CD14-positive monocyte (primary cell): ENCODE data around the gene MICAL2. TPM values are rescaled to one million over a fixed set of nuclear protein-coding genes. Genes with fewer than 3 reads are reported as not detected.
A peak's percentile ranks its signal among the peaks of the same experiment; 100 is the strongest.

Source experiments
- DNase-seq, 3 donors: peaks; one replicate each; pipeline ENCODE4 v3.0.0-alpha.2; 2011 to 2022
- H2AFZ ChIP-seq: 2 replicates; pipeline ENCODE4 v1.6.0; 2012; ENCODE audit warnings: mild to moderate bottlenecking, low read depth, low read length, inconsistent platforms; ENCODE audit not compliant: insufficient read depth, poor library complexity, severe bottlenecking
- H3K27ac ChIP-seq, 2 donors: 1 replicate in 1 of 2; 2 replicates in 1 of 2; pipeline ENCODE4 v1.5.1; 2012 to 2013; ENCODE audit warnings: low read length in 2 of 2, control low read depth in 1 of 2, inconsistent platforms in 1 of 2, low read depth in 1 of 2, mild to moderate bottlenecking in 1 of 2
- H3K27me3 ChIP-seq, 2 donors: one replicate each; pipeline versions ENCODE4 v1.6.0 to v1.6.1; 2011 to 2013; ENCODE audit warnings: low read length in 2 of 2; ENCODE audit not compliant: control insufficient read depth in 2 of 2, insufficient read depth in 2 of 2
- H3K36me3 ChIP-seq, 2 donors: replicated peaks in 1 of 2; 1 replicate in 1 of 2; 2 replicates in 1 of 2; pipeline versions ENCODE4 v1.5.1 to v1.6.1; 2012 to 2013; ENCODE audit warnings: low read length in 2 of 2, control low read depth in 1 of 2, inconsistent platforms in 1 of 2, mild to moderate bottlenecking in 1 of 2; ENCODE audit not compliant: insufficient read depth in 2 of 2, control insufficient read depth in 1 of 2
- H3K4me1 ChIP-seq, 2 donors: 1 replicate in 1 of 2; 2 replicates in 1 of 2; pipeline versions ENCODE4 v1.5.1 to v1.6.1; 2012 to 2013; ENCODE audit warnings: low read length in 2 of 2, control low read depth in 1 of 2, inconsistent platforms in 1 of 2, mild to moderate bottlenecking in 1 of 2, moderate library complexity in 1 of 2; ENCODE audit not compliant: insufficient read depth in 2 of 2, control insufficient read depth in 1 of 2
- H3K4me2 ChIP-seq: replicated peaks from 2 replicates; pipeline ENCODE3; 2012; ENCODE audit warnings: low read length, moderate library complexity, mild to moderate bottlenecking; ENCODE audit not compliant: poor library complexity, severe bottlenecking; ENCODE audit errors: extremely low read depth
- H3K4me3 ChIP-seq, 3 experiments: fragments of 200-600 bp in 1 of 3; sonication (generic) in 1 of 3; replicated peaks in 1 of 3; 1 replicate in 2 of 3; 2 replicates in 1 of 3; pipeline ENCODE4 v1.5.1; 2011 to 2013; ENCODE audit warnings: low read length in 3 of 3, mild to moderate bottlenecking in 3 of 3, control low read depth in 2 of 3, low read depth in 2 of 3, inconsistent platforms in 1 of 3, moderate library complexity in 1 of 3
- H3K79me2 ChIP-seq: 2 replicates; pipeline ENCODE4 v1.6.0; 2012; ENCODE audit warnings: mild to moderate bottlenecking, control low read depth, inconsistent platforms, low read length, moderate library complexity; ENCODE audit not compliant: insufficient read depth
- H3K9ac ChIP-seq: 2 replicates; pipeline ENCODE4 v1.6.0; 2017; ENCODE audit warnings: low read length, mild to moderate bottlenecking; ENCODE audit not compliant: insufficient read depth, poor library complexity, severe bottlenecking
- H3K9me3 ChIP-seq, 2 donors: replicated peaks in 1 of 2; 1 replicate in 1 of 2; 2 replicates in 1 of 2; pipeline versions ENCODE4 v1.5.1 to v1.6.1; 2012 to 2013; ENCODE audit warnings: low read length in 2 of 2, control low read depth in 1 of 2; ENCODE audit not compliant: control insufficient read depth in 1 of 2, insufficient read depth in 1 of 2
- H4K20me1 ChIP-seq: 2 replicates; pipeline ENCODE4 v1.6.0; 2012; ENCODE audit warnings: mild to moderate bottlenecking, low read length, control low read depth, moderate library complexity; ENCODE audit not compliant: insufficient read depth
- H3K27ac Mint-ChIP-seq, 7 donors: one replicate each; pipeline ENCODE4 v1.8.0; 2020; ENCODE audit warnings: mild to moderate bottlenecking in 7 of 7, mixed read lengths in 7 of 7, moderate library complexity in 6 of 7, inconsistent platforms in 2 of 7
- H3K27me3 Mint-ChIP-seq, 3 donors: one replicate each; pipeline ENCODE4 v1.8.0; 2021 to 2022; ENCODE audit warnings: low read depth in 3 of 3, mild to moderate bottlenecking in 3 of 3, mixed read lengths in 3 of 3, moderate library complexity in 3 of 3, inconsistent platforms in 1 of 3
- H3K36me3 Mint-ChIP-seq, 2 donors: one replicate each; pipeline ENCODE4 v1.8.0; 2020; ENCODE audit warnings: mixed read lengths in 2 of 2, inconsistent platforms in 1 of 2, mild to moderate bottlenecking in 1 of 2
- H3K4me1 Mint-ChIP-seq: one replicate; pipeline ENCODE4 v1.8.0; 2020; ENCODE audit warnings: mild to moderate bottlenecking, mixed read lengths
- H3K4me3 Mint-ChIP-seq, 2 donors: one replicate each; pipeline ENCODE4 v1.8.0; 2020; ENCODE audit warnings: mild to moderate bottlenecking in 2 of 2, mixed read lengths in 2 of 2, moderate library complexity in 1 of 2
- H3K9me3 Mint-ChIP-seq, 7 donors: one replicate each; pipeline ENCODE4 v1.8.0; 2020 to 2022; ENCODE audit warnings: mixed read lengths in 7 of 7, mild to moderate bottlenecking in 6 of 7, moderate library complexity in 6 of 7, inconsistent platforms in 2 of 7
- CTCF ChIP-seq: fragments of 200-600 bp; IDR thresholded peaks from one replicate; pipeline ENCODE4 v1.8.0; 2022; ENCODE audit warnings: antibody characterized with exemption, mild to moderate bottlenecking
- WGBS: methylation state at CpG from one replicate; pipeline ENCODE4 v1.1.5; 2013; ENCODE audit warnings: missing lambda C conversion rate; ENCODE audit not compliant: insufficient coverage; 5-methylcytosine and 5-hydroxymethylcytosine counted together
- intact Hi-C, 2 donors: fragments of 100-400 bp; cut with micrococcal nuclease; formaldehyde crosslinking; loops; one replicate each; pipeline versions ENCODE4 v1.15.0 to v1.15.1; 2023
- polyA plus RNA-seq, 3 donors: library from polyadenylated mRNA; depleted of rRNA in 1 of 3; unstranded in 2 of 3; stranded (reverse) in 1 of 3; fragments of 300-500 nt in 2 of 3; fragments of >200 nt in 1 of 3; fragmentation: Illumina TruSeq in 2 of 3; gene quantifications; 1 replicate in 2 of 3; 2 replicates in 1 of 3; pipeline ENCODE4 v1.2.3, GENCODE V29; 2012 to 2021

The MICAL2 gene
- polyA plus RNA-seq, 3 donors, result 39.8 to 72.5 (median 44.0) TPM

- H3K4me3 ChIP-seq, result no peak overlapping the region
- intact Hi-C loops, result loop anchor here in 1 of 2 donors (10.0 kb wide), 1 partner anchor 55 kb away; no protein-coding TSS in a partner anchor
- H3K27ac ChIP-seq, result no peak overlapping the region
- 100% methylated on average over 2 of the region's 7 CpGs for WGBS
- no peak for TF ChIP-seq CTCF
- no peak for DNase-seq
- Mint-ChIP-seq H3K36me3 (peaks cover 92 to 100% of the 10 kb centered on the region in 2 donors), H3K9me3 (peaks cover 0 to 1% (median 0%) of the 10 kb centered on the region in 7 donors), H3K4me3 (no peak overlapping the region), H3K27ac (peak overlapping the region in 3 of 7 donors; percentile 21 to 38 (median 32)), H3K27me3 (peaks cover 0 to 2% (median 0%) of the 10 kb centered on the region in 3 donors), H3K4me1 (peaks cover 17% of the 10 kb centered on the region)
- H3K27me3 ChIP-seq, result no peaks in the 10 kb centered on the region
- peaks cover 80 to 100% of the 10 kb centered on the region in 2 donors for H3K36me3 ChIP-seq
- no peak overlapping the region for H2AFZ ChIP-seq
- H3K79me2 ChIP-seq, result no peaks in the 10 kb centered on the region
- H3K4me1 ChIP-seq, result peaks cover 3 to 18% of the 10 kb centered on the region in 2 donors
- H3K9me3 ChIP-seq, result no peaks in the 10 kb centered on the region
- H3K9ac ChIP-seq, result no peak overlapping the region
- H4K20me1 ChIP-seq, result peaks cover 27% of the 10 kb centered on the region
- no peak overlapping the region for H3K4me2 ChIP-seq
Measured at GRCh38 chr11:12229450-12230229, 119.2 kb downstream of the MICAL2 start.

GRCh38 chr11:12232160-12232559, 121.8 kb downstream of the MICAL2 start:
- Mint-ChIP-seq H3K27ac (no peak overlapping the region), H3K9me3 (peaks cover 0 to 1% (median 0%) of the 10 kb centered on the region in 7 donors), H3K4me3 (no peak overlapping the region), H3K27me3 (peaks cover 0 to 2% (median 0%) of the 10 kb centered on the region in 3 donors), H3K36me3 (peaks cover 91 to 99% of the 10 kb centered on the region in 2 donors), H3K4me1 (peaks cover 20% of the 10 kb centered on the region)
- H3K4me1 ChIP-seq, result peaks cover 0 to 12% of the 10 kb centered on the region in 2 donors
- peaks cover 75 to 98% of the 10 kb centered on the region in 2 donors for H3K36me3 ChIP-seq
- no peak overlapping the region for H2AFZ ChIP-seq
- H3K9ac ChIP-seq, result no peak overlapping the region
- TF ChIP-seq CTCF, result no peak
- no peak overlapping the region for H3K4me2 ChIP-seq
- H3K79me2 ChIP-seq, result no peaks in the 10 kb centered on the region
- intact Hi-C loops, result no loop called here
- WGBS, result 60% methylated on average over 1 of the region's 1 CpG
- H3K27ac ChIP-seq, result no peak overlapping the region
- H3K9me3 ChIP-seq, result no peaks in the 10 kb centered on the region
- H4K20me1 ChIP-seq, result peaks cover 40% of the 10 kb centered on the region
- no peaks in the 10 kb centered on the region for H3K27me3 ChIP-seq
- H3K4me3 ChIP-seq, result no peak overlapping the region
- DNase-seq, result no peak
